SK-N-MC (cell line): Measurements from ENCODE around the gene PROSER2.

ENCODE experiments used
- EZH2 ChIP-seq: fragments of 200-600 bp; sonication (generic); IDR thresholded peaks from one replicate; pipeline ENCODE4 v1.6.1; 2017; ENCODE audit warnings: antibody characterized with exemption
- POLR2AphosphoS5 ChIP-seq: IDR thresholded peaks from 2 replicates; pipeline ENCODE4 v1.6.1; 2012; ENCODE audit warnings: mild to moderate bottlenecking, low read depth, low read length, borderline replicate concordance

GRCh38 chr10:11794566-11794965, 28.6 kb upstream of the PROSER2 start:
- TF ChIP-seq POLR2AphosphoS5 (no peak), EZH2 (no peak)
